ENCODE results near the gene PRKCE. TPM values are rescaled to one million over a fixed set of nuclear protein-coding genes. Genes with fewer than 3 reads are reported as not detected.

Gene PRKCE
- total RNA-seq, 4 donors from 2014 or later: 10.9 to 19.6 (median 14.9) TPM

DNA sequence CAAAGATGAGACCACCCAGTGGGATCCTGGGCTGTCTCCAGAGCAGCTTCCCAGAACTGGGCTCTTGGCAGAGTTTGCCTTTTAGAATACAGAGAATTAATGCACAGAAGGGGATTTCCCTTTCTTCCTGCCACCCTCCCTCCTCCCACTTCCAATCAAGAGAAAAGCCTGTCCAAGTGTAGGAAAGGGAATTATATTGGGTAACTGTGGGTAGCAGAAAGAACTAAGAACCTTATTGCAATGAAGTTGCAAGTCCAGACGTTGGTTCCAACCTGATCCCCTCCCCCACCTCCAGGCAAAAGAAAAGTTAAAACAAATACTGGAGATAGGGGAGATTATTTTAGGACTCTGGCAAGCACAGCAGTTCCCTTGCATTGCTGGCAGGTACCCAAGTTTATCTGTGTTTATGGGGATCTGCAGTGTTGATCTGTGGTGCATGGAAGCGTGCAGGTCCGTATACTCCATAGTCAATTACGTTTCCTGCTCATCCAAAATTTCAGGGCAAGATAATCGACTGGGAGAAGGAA, 114.3 kb downstream of the PRKCE start:
- TF ChIP-seq, protein P1, sequence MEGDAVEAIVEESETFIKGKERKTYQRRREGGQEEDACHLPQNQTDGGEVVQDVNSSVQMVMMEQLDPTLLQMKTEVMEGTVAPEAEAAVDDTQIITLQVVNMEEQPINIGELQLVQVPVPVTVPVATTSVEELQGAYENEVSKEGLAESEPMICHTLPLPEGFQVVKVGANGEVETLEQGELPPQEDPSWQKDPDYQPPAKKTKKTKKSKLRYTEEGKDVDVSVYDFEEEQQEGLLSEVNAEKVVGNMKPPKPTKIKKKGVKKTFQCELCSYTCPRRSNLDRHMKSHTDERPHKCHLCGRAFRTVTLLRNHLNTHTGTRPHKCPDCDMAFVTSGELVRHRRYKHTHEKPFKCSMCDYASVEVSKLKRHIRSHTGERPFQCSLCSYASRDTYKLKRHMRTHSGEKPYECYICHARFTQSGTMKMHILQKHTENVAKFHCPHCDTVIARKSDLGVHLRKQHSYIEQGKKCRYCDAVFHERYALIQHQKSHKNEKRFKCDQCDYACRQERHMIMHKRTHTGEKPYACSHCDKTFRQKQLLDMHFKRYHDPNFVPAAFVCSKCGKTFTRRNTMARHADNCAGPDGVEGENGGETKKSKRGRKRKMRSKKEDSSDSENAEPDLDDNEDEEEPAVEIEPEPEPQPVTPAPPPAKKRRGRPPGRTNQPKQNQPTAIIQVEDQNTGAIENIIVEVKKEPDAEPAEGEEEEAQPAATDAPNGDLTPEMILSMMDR (IDR thresholded peaks at IDR 0.05; ENCODE audit: low read depth): no peak

DNA sequence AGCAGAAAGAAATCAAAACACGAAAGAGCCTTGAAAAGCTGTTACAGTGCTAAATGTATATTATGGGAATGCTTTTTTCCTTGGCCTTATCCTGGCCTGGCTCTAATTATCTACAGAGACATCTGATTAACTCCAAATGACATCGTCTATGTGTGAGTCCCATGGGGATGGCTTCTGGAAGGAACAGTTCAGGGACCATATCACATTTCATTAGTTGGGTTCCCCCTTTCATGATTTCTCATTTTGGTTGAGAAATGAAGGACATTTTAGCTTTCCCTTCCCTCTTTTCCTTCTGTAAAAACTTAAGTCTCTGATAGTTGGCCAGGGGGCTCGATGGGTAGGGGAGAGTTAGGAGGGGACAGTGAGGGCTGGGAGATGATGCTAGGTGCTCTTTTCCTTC, 116.7 kb downstream of the PRKCE start:
- TF ChIP-seq, protein P1 (IDR thresholded peaks at IDR 0.05; ENCODE audit: low read depth): no peak

DNA sequence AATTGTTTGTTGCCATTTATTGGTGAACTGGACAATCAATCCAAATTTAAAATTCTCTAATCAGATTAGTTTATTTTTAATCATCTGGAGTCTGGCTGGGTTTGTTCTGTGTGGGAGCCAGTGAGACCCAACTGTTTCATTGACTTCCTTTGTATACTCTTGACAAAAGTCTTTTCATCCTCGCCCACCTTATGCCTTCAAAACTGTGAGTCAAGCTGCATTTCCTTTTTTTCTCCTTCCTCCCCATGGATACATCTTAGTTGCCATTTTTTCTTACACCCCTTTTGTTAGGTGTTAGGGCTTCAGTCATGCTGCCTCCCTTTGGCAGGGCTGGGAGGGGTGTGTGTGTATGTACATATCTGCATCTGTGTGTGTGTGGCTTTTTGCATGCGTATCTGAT, 117.6 kb downstream of the PRKCE start:
- TF ChIP-seq, protein P1 (IDR thresholded peaks at IDR 0.05; ENCODE audit: low read depth): no peak

DNA sequence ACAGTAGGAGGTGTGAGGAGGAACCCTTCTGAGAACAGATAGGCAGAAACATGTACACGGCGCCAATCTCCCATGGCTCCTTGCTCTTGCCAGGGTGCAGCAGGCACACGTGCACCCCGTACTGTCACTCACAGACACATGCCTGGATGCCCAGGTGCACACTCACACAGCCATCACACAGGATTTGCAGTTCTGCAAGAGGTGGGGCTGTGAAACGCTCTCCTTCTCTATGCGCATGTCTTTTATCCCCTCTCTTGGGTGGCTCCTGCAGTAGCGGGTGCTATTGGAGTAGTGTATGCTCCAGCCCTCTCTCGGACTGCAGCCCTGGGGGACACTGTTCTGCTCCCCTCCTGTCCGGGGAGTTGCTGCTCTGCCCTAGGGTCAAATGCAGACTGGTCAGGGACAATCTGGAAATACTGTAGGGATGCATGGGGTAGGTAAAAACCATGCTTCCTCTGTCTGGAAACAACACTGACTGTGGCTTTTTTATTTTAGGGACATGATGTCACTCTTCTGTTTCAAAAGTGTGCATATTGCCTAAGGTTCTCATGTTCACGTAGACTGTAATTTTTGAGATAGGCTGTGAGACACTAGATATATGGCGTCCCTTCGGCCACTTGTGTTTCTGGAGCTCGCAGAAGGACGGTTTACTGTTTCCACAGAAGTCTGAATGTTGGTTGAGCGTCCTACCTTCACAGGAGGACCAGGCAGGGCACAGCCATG, 118.5 kb downstream of the PRKCE start:
- TF ChIP-seq, protein P1 (IDR thresholded peaks at IDR 0.05; ENCODE audit: low read depth): no peak

DNA sequence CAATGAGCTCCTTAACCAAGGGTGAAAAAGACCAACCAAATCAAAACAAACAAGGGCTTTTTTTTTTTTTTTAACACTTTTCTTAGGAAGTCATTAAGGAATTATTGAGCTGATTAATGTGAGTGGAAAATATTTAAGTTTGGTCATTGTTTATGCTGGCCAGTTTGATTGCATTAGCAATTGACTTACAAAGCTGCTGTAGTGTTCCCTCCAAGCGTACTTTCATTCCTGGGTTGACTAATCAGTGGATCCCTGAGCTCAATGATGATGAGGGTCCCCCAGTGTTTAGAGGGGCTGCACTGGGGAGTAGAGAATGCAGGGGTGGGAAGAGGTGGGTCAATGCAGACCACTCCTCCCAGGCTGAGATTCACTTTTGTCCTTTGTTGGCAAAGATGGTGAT, 119.3 kb downstream of the PRKCE start:
- TF ChIP-seq, protein P1 (IDR thresholded peaks at IDR 0.05; ENCODE audit: low read depth): no peak

DNA sequence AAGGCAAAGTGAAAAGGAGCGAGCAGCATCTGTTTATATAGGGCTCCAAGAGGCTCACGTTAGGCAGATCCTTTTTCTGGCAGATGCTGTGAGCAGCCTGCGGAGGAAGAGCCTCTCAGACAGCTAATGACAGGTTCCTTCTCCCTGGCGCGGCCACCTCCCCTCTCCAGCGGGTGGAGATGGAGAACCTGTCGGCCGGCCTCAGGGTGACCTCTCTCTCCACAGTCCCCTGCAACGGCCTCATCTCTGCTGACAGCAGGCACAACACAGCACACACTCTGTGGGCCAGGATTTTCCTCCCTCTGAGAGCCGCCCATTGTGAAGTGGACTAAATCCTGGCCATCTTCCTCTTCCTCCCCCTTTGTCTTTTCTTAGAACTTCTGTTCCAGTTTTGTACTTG, 119.8 kb downstream of the PRKCE start:
- TF ChIP-seq, protein P1 (IDR thresholded peaks at IDR 0.05; ENCODE audit: low read depth): no peak

DNA sequence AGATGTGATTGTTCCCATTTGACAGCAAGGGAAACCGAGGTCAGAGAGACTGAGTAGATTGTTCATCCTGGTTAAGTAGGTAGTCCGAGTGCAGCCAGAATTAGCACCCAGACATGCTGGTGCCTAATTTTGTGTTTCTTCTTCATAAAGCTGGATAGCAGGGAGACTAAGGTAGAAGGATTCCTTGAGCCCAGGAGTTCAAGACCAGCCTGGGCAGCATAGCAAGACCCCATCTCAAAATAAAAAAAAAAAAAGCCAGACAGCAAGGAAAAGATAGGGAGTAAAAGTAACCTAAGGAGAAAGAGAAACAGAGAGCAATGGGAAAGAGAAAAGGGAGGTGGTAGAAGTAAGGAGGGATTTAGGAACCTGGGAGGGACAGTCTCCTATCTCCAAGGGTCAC, 120.6 kb downstream of the PRKCE start:
- TF ChIP-seq, protein P1 (IDR thresholded peaks at IDR 0.05; ENCODE audit: low read depth): no peak
